SK-N-SH (cell line): ENCODE data around the gene NUP58. TPM values are rescaled to one million over a fixed set of nuclear protein-coding genes. Genes with fewer than 3 reads are reported as not detected.

ENCODE experiments used
- CTCF ChIA-PET: fragments of 300-600, 350-600 bp; formaldehyde crosslinking; extraction: SDS; loops from one replicate; lab custom pipeline; 2021; lab: Yijun Ruan, JAX
- POLR2A ChIA-PET: fragments of 350-600 bp; sonication (Branson Sonifier 250); formaldehyde crosslinking; extraction: SDS; loops from one replicate; lab custom pipeline; 2020; ENCODE audit warnings: antibody characterized with exemption, inconsistent platforms; lab: Yijun Ruan, JAX
- DNase-seq: peaks from one replicate; pipeline ENCODE4 v3.0.0; 2012
- H2AFZ ChIP-seq: fragments of 200-600 bp; sonication (generic); 2 replicates; pipeline ENCODE4 v1.8.1; 2016; ENCODE audit warnings: antibody characterized with exemption, mild to moderate bottlenecking, low read depth
- H3F3A ChIP-seq: fragments of 200-600 bp; sonication (generic); replicated peaks from 2 replicates; pipeline ENCODE3; 2016; ENCODE audit warnings: antibody characterized with exemption, mild to moderate bottlenecking; ENCODE audit not compliant: insufficient read depth
- H3K27ac ChIP-seq, 2 experiments: fragments of 200-500 bp in 1 of 2; fragments of 200-600 bp in 1 of 2; sonication (Bioruptor generic) in 1 of 2; sonication (generic), shearing (Covaris generic) in 1 of 2; 2 replicates each; pipeline versions ENCODE4 v1.5.1 to v1.6.1; 2014 to 2016; ENCODE audit warnings: low read depth in 2 of 2, inconsistent platforms in 1 of 2, low read length in 1 of 2, mild to moderate bottlenecking in 1 of 2, mixed read lengths in 1 of 2
- H3K27me3 ChIP-seq: fragments of 200-600 bp; sonication (generic), shearing (Covaris generic); 2 replicates; pipeline ENCODE4 v1.6.1; 2016; ENCODE audit warnings: mixed run types; ENCODE audit not compliant: insufficient read depth
- H3K36me3 ChIP-seq, 2 experiments: fragments of 200-500 bp in 1 of 2; fragments of 200-600 bp in 1 of 2; sonication (Bioruptor generic) in 1 of 2; sonication (generic) in 1 of 2; replicated peaks in 1 of 2; 2 replicates each; pipeline versions ENCODE3 to v1.5.1; 2014 to 2016; ENCODE audit warnings: low read length in 1 of 2, mild to moderate bottlenecking in 1 of 2; ENCODE audit not compliant: insufficient read depth in 2 of 2, control insufficient read depth in 1 of 2
- H3K4me1 ChIP-seq, 2 experiments: fragments of 200-500 bp in 1 of 2; fragments of 200-600 bp in 1 of 2; sonication (Bioruptor generic) in 1 of 2; sonication (generic), shearing (Covaris generic) in 1 of 2; 2 replicates each; pipeline versions ENCODE4 v1.5.1 to v1.6.1; 2014 to 2016; ENCODE audit warnings: low read depth in 1 of 2, low read length in 1 of 2, mixed run types in 1 of 2; ENCODE audit not compliant: insufficient read depth in 2 of 2, control insufficient read depth in 1 of 2
- H3K4me2 ChIP-seq: fragments of 200-600 bp; sonication (generic), shearing (Covaris generic); 2 replicates; pipeline ENCODE4 v1.6.1; 2017; ENCODE audit warnings: mixed run types
- H3K4me3 ChIP-seq, 2 experiments: fragments of 200-500 bp in 1 of 2; fragments of 200-600 bp in 1 of 2; sonication (Bioruptor generic) in 1 of 2; sonication (generic), shearing (Covaris generic) in 1 of 2; 2 replicates each; pipeline versions ENCODE4 v1.5.1 to v1.8.1; 2014 to 2016; ENCODE audit warnings: low read depth in 2 of 2, inconsistent platforms in 1 of 2, low read length in 1 of 2, mild to moderate bottlenecking in 1 of 2, mixed read lengths in 1 of 2, moderate library complexity in 1 of 2
- H3K79me2 ChIP-seq: fragments of 200-600 bp; sonication (generic); 2 replicates; pipeline ENCODE4 v1.8.1; 2017; ENCODE audit warnings: mild to moderate bottlenecking; ENCODE audit not compliant: insufficient read depth
- H3K9ac ChIP-seq: fragments of 200-600 bp; sonication (generic); 2 replicates; pipeline ENCODE4 v1.6.1; 2017; ENCODE audit warnings: mixed run types
- H3K9me2 ChIP-seq: fragments of 200-600 bp; sonication (generic); 2 replicates; pipeline ENCODE4 v1.6.1; 2017; ENCODE audit warnings: mixed run types
- H3K9me3 ChIP-seq: fragments of 200-600 bp; sonication (generic); 2 replicates; pipeline ENCODE4 v1.6.1; 2017; ENCODE audit warnings: mixed run types, mild to moderate bottlenecking, moderate library complexity
- H4K20me1 ChIP-seq: fragments of 200-600 bp; sonication (generic); 2 replicates; pipeline ENCODE4 v1.6.1; 2017; ENCODE audit warnings: mild to moderate bottlenecking, mixed run types; ENCODE audit not compliant: insufficient read depth
- CHD2 ChIP-seq: fragments of 150-350 bp; IDR thresholded peaks from 2 replicates; pipeline ENCODE4 v1.6.1; 2018; ENCODE audit warnings: low read length; ENCODE audit not compliant: partially characterized antibody
- ELF1 ChIP-seq: IDR thresholded peaks from 2 replicates; pipeline ENCODE4 v1.4.0; 2012
- FOSL2 ChIP-seq: IDR thresholded peaks from 2 replicates; pipeline ENCODE4 v1.4.0; 2012; ENCODE audit warnings: low read depth, mild to moderate bottlenecking, moderate library complexity, borderline replicate concordance
- FOXJ3 ChIP-seq: sonication (generic); formaldehyde crosslinking; IDR thresholded peaks from 2 replicates; pipeline ENCODE4 v1.5.1; 2020; ENCODE audit warnings: mild to moderate bottlenecking, missing genetic modification reagents
- FOXM1 ChIP-seq: IDR thresholded peaks from 2 replicates; pipeline ENCODE4 v1.4.0; 2012; ENCODE audit warnings: low read depth, mild to moderate bottlenecking
- JUND ChIP-seq: IDR thresholded peaks from 2 replicates; pipeline ENCODE4 v1.4.0; 2012
- MEF2A ChIP-seq: IDR thresholded peaks from 2 replicates; pipeline ENCODE4 v1.4.0; 2012; ENCODE audit warnings: low read depth, borderline replicate concordance
- MXI1 ChIP-seq: IDR thresholded peaks from 2 replicates; pipeline ENCODE4 v1.6.1; 2012; ENCODE audit warnings: mild to moderate bottlenecking, low read depth, low read length, improper control_type of control experiment
- RFX5 ChIP-seq: IDR thresholded peaks from 2 replicates; pipeline ENCODE4 v1.6.1; 2012; ENCODE audit warnings: mild to moderate bottlenecking, improper control_type of control experiment, low read length
- SIN3A ChIP-seq: IDR thresholded peaks from 2 replicates; pipeline ENCODE4 v1.6.1; 2012; ENCODE audit warnings: low read depth, mild to moderate bottlenecking, low read length, moderate library complexity, borderline replicate concordance
- TAF1 ChIP-seq: IDR thresholded peaks from 2 replicates; pipeline ENCODE4 v1.6.1; 2012; ENCODE audit warnings: low read depth, mild to moderate bottlenecking, low read length, moderate library complexity, borderline replicate concordance
- TCF12 ChIP-seq: IDR thresholded peaks from 2 replicates; pipeline ENCODE4 v1.4.0; 2012
- USF2 ChIP-seq: fragments of 150-350 bp; IDR thresholded peaks from 2 replicates; pipeline ENCODE4 v1.6.1; 2017; ENCODE audit warnings: antibody characterized with exemption, low read length, low read depth, borderline replicate concordance
- WGBS: methylation state at CpG from one replicate; pipeline ENCODE4 v1.1.6; 2017; ENCODE audit warnings: low lambda C conversion rate; 5-methylcytosine and 5-hydroxymethylcytosine counted together
- polyA plus RNA-seq, 3 experiments: library from polyadenylated mRNA; depleted of rRNA; stranded (reverse); fragments of >200 nt; gene quantifications; 2 replicates each; pipeline ENCODE4 v1.2.3, GENCODE V29; 2012
- TF ChIP-seq, protein P1 (sequence below): fragments of 200-600 bp; sonication (generic); IDR thresholded peaks from 2 replicates; pipeline ENCODE4 v1.6.1; 2017; ENCODE audit warnings: antibody characterized with exemption, mild to moderate bottlenecking, moderate library complexity

NUP58 gene
- polyA plus RNA-seq, 1 of the 3 experiments (the other 2 are of a cell fraction), result 18.1 TPM

DNA sequence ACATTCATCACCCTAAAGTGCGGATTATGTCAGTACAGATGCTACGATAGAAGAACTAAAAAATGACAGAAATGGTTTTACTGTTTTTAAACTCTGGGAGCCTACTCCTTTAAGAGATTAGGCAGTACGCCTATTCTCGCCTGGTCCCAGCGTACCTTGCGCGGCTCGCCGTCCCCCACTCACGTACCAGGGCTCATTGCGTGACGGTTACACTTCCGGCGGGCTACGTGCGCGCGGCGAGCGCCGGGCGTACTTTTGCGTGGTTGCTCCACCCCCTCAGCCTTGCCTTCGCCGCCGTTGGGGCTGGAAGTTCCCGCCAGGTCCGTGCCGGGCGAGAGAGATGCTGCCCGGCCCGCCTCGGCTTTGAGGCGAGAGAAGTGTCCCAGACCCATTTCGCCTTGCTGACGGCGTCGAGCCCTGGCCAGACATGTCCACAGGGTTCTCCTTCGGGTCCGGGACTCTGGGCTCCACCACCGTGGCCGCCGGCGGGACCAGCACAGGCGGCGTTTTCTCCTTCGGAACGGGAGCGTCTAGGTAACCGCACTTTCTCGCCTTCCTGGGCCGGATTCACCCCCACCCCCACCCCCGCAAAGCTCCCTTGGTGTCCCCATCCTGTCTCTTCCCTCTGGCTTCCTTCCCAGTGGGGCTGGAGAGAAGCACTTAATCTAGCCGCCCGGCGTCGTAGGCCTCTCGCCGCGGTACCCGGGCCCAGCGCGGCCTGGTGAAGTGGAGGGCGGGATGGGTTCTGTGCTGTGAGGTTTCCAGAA, at the start of gene NUP58 (continued):
- peak; percentile 17; the same call in 1 of the 2 replicates for TF ChIP-seq TCF12
- peak; percentile 70; the same call in 1 of the 2 replicates for TF ChIP-seq SIN3A
- no peak for TF ChIP-seq RFX5
- TF ChIP-seq CHD2, result peak; percentile 87
- TF ChIP-seq FOSL2, result no peak
- no peak for TF ChIP-seq USF2
- no peak for TF ChIP-seq FOXJ3 (CRISPR knock-in tag)
- TF ChIP-seq, protein P1, sequence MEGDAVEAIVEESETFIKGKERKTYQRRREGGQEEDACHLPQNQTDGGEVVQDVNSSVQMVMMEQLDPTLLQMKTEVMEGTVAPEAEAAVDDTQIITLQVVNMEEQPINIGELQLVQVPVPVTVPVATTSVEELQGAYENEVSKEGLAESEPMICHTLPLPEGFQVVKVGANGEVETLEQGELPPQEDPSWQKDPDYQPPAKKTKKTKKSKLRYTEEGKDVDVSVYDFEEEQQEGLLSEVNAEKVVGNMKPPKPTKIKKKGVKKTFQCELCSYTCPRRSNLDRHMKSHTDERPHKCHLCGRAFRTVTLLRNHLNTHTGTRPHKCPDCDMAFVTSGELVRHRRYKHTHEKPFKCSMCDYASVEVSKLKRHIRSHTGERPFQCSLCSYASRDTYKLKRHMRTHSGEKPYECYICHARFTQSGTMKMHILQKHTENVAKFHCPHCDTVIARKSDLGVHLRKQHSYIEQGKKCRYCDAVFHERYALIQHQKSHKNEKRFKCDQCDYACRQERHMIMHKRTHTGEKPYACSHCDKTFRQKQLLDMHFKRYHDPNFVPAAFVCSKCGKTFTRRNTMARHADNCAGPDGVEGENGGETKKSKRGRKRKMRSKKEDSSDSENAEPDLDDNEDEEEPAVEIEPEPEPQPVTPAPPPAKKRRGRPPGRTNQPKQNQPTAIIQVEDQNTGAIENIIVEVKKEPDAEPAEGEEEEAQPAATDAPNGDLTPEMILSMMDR, result no peak
- TF ChIP-seq FOXM1, result no peak

- H3K27ac ChIP-seq, result no peak overlapping the region
- H3K9me2 ChIP-seq, result no peaks in the 10 kb centered on the region
- H3K27me3 ChIP-seq, result no peaks in the 10 kb centered on the region
- no peak overlapping the region for H3K9ac ChIP-seq
- TF ChIP-seq MEF2A, result no peak
- TF ChIP-seq ELF1, result no peak
- no peak for TF ChIP-seq MXI1
- TF ChIP-seq FOXM1, result no peak
- no peak for TF ChIP-seq TAF1
- TF ChIP-seq, protein P1, result no peak
- no peak for TF ChIP-seq JUND
- H3K4me1 ChIP-seq, result no peaks in the 10 kb centered on the region; a peak in 1 of 4 replicates
- H3F3A ChIP-seq, result peaks cover 9% of the 10 kb centered on the region
- H3K4me2 ChIP-seq, result no peak overlapping the region
- ChIA-PET CTCF (interaction anchor here (0.9 to 1.4 kb wide), 2 partner anchors 19 to 36 kb away, joined by 3 to 4 read pairs; no protein-coding TSS in a partner anchor), POLR2A (no interaction called here)
- 98% methylated on average over 4 of the region's 4 CpGs for WGBS
- no peak overlapping the region for H2AFZ ChIP-seq
- no peaks in the 10 kb centered on the region for H3K9me3 ChIP-seq
- DNase-seq, result no peak
- no peaks in the 10 kb centered on the region for H3K79me2 ChIP-seq
- H4K20me1 ChIP-seq, result no peaks in the 10 kb centered on the region
- peaks cover 71 to 73% of the 10 kb centered on the region in 2 experiments for H3K36me3 ChIP-seq
- no peak overlapping the region for H3K4me3 ChIP-seq
Observed at GRCh38 chr13:25252225-25252624, 49.2 kb upstream of the NUP58 start.
